NCI-H1436 treated with DMSO at 0.1 percent for 48 hours (cell line): Measurements from ENCODE around the gene TTC21A.

Source experiments
- DNase-seq: peaks from one replicate; lab custom pipeline; 2025; lab: John Stamatoyannopoulos, UW

TTC21A gene

DNA sequence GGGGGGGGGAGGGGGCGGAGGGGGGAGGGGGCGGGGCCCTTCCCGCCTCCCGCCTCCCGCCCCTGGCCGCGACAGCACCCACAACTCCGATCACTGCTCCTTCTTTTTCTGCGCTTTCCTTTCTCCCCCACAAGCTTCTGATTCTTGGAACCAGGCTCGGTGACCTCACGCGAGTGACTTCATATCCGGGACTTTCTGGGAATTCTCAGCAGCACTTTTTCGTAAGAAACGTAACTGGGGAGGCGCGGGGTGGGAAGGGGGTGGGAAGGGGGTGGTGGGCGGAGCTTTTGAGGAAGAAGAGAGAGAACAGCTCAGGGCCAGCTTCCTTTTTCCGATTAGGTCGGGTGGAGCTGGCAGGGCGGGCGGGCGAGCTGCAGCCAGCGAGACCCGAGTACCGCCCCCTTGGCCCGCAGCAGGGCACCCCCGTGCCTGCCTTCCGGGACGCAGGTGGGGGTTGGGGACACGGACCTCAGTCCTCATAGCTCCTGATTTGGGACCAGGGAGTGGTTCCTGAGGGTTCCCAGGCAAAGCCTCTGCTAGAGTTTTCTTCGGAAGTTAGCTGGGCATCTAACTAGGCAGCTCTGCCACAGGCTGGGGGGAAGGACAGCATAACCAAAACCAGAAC, 70.3 kb downstream of the TTC21A start:
- DNase-seq: no peak

DNA sequence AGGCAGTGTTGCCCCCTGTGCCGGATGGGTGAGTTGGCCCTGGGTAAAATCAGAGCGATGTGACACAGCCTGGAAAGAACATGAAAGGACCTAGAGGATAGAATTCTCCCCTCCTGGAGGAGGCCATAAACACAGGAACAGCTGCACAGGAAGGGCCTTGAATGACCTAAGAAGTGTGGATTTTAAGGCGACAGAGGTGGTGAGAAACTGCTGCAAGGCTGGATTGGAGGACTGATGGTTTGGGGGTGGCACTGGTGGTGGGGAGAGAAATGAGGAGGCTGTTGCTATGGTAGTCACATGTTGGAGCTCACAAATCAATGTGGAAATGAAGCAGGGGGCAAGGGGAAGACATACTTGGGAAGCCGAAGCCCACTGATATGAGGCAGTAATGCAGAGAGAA, 71.1 kb downstream of the TTC21A start:
- no peak for DNase-seq

DNA sequence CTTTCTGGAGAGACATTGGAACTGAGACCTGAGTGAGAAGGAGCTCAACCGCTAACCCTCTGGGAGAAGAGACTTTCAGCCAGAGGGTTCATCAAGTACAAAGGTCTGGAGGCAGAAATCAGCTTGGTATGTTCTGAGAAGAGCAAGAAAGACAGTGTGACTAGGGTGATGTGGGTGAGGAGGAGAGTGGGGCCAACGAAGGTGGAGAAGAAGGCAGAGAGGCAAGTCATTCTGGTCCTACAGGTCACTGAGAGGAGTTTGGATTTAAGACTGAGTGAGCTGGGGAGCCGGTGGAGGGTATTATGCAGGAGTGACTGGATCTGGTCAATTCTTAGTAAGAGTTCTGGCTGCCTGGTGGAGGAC, 72.7 kb downstream of the TTC21A start:
- no peak for DNase-seq

DNA sequence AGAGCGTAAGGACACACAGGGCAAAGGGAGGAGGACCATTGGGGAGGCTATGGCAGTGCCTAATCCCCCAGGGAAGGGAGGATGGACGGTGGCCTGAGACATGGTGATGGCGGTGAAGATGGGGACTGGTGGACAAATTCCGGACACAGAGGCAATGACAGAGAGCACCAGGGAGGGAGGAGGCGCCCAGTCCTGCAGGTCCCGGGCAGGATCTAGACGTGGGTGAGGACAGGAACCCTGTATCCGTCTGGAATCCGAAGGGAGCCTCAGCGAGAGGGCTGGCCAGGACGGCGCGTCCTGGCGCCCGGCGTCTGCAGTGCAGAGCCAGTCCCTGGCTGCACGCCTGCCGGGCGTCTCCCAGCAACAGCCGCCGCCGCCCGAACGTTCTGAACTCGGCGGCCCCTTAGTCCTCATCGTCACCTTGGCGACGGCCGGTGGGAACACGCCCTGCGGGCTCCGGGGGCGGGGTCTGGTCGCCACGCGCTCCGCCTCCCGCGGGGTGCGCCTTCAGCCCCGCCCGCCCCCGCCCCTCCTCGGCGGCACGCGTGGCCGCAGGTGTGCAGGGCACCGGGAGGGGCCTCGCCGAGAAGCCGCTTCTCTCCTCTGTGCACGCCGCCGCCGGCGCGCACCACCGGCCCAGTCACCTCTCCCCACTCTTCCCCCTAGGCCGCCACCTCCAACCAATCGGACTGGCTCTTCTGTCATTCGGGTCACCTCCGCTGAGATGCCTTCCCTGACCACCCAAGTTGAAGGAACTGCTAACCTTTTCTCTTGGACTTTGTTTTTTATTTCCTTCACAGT, 73.3 kb downstream of the TTC21A start:
- peak; percentile 36 for DNase-seq

- no peak for DNase-seq
Observed at GRCh38 chr3:39181408-39182335, 74.2 kb downstream of the TTC21A start.

GRCh38 chr3:39183211-39184080, 76.0 kb downstream of the TTC21A start:
- DNase-seq: no peak

GRCh38 chr3:39184081-39184967, 76.8 kb downstream of the TTC21A start:
- DNase-seq: no peak

DNA sequence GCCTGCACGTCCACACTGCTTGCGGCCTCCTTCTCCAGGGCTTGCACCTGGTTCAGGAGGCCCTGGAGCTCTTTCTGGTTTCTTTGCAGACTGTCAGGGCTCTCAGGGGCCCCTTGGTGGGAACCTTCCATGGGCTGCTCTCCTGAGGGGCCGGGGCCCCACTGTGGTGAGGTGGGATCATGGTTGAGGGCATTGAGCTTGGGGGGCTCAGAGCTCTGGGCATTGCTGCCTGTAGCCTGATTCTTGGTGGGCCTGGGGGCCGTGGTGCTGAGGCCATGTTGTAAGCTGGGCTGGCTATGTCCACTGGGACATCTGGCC, 77.4 kb downstream of the TTC21A start:
- no peak for DNase-seq

DNA sequence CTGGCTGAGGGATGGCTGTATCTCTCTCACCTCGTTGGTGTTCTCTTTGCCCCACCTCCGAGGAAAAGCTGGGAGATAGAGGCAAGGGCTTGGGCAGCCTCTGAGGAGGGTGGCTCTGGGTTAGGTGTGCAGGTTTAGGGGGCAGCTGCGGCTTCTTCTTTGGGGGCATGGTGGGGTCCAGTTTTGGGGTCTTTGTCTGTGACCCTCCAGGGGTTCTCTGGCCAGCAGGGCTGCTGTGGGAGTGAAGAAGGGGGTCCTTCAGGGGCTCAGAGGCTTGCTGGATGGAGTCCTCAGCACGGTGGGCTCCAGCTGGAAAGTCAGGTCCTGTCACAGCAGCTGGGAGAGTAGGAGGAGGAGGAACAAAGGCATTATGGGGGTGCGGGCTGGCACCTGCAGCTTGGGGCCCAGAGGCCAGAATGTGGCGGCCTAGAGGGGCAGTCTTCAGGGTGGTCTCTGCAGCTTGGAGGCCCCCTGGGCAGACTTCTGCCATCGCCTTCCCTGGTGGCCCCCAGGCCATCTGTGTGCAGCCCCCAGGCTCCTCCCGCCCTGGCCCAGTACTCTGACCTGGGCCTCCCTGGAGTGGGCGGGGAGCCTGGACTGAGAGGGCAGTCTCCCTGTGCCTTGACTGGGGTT, 78.0 kb downstream of the TTC21A start:
- no peak for DNase-seq

DNA sequence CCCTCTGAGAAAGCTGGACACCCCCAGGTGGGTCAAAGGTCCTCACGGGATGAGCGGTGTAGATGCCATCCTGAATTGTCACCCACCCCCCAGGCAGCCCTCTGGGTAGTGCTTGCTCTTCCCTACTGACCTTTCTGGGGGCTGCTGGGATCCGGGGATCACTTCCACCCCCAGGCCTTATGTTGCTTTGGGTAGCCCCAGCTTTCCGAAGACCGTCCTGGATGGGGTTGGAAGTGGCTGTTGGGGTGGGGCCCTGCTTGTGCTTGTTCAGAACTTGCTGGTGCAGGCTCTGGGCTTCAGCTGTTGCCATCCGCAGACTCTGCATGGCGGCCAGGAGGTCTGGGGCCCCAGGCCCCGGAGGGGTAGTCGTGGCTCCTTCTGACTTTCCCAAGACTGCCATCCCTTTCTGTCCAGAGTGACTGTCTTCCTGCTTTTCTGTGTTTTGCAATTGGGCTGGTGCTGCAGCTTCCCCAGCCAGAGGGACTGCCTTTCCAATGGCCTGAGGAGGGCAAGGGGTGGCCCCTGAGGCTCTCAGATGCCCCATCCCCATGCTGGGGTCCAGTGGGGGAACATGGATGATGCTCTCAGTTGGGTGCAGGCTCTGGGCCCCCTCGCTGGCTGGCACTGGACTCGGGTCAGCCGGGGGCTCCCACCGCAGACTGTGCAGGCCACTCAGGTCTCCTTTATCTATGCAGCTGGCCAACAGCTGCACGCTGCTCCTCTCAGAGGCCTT, 78.6 kb downstream of the TTC21A start:
- DNase-seq: no peak

- DNase-seq: no peak
Observed at GRCh38 chr3:39186692-39187151, 79.2 kb downstream of the TTC21A start.

DNA sequence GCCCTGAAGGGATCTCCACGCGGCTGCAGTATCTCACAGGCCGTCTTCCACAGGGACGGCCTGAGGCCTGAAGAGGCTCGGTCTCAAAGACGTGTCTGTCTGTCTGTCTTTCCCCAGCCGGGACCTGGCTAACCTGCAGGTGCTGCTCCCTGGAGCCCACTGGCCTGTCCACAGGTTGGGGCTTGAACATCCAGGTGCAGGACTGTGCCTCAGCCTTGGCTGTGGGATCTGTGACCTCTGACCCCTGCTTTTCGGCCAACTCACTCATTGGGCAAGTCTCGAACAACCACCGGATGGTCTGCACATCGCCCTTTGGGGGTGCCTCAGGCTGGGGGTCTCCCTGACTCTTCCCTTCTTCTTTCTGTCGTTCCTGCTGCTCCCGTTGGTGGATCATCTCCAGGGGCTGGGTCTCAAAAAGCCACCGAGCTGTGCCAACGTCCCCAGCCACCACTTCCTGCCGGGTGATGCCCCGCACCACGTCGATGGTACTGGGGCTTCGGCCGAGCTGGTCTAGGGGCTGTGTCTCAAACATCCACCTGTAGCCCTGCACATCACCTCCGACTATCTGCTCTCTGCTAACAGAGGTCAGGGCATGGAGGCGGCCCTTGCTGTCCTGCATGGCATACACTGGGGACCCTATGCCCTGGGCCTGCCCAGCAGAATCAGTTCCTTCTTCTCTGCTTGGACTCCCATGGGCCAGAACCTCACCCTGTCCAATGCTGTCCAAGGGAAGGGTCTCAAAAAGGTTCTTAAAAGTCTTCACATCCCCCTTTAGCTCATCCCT, 80.1 kb downstream of the TTC21A start:
- DNase-seq: no peak
